Vagina (tissue), 2 donors: ENCODE results near the gene PRR5. TPM values are rescaled to one million over a fixed set of nuclear protein-coding genes. Genes with fewer than 3 reads are reported as not detected.

ENCODE experiments used
- DNase-seq, 2 donors: peaks; one replicate each; pipeline ENCODE4 v3.0.0-alpha.2; 2017; ENCODE audit errors: extremely low spot score in 2 of 2
- H3K27ac ChIP-seq: fragments of 200-600 bp; sonication (generic); one replicate; pipeline ENCODE4 v1.5.1; 2019
- H3K27me3 ChIP-seq: fragments of 200-600 bp; sonication (generic); one replicate; pipeline ENCODE4 v1.5.1; 2019
- H3K36me3 ChIP-seq, 2 donors: fragments of 200-600 bp; sonication (generic); one replicate each; pipeline ENCODE4 v1.5.1; 2017 to 2019
- H3K4me1 ChIP-seq: fragments of 200-600 bp; sonication (generic); one replicate; pipeline ENCODE4 v1.5.1; 2019
- H3K4me3 ChIP-seq, 2 donors: fragments of 200-600 bp; sonication (generic); 1 replicate in 1 of 2; 2 replicates in 1 of 2; pipeline ENCODE4 v1.5.1; 2016 to 2019
- H3K9me3 ChIP-seq: fragments of 200-600 bp; sonication (generic); one replicate; pipeline ENCODE4 v1.5.1; 2019
- CTCF ChIP-seq, 3 experiments: fragments of 450-650 bp in 2 of 3; fragments of 200-600 bp in 1 of 3; sonication (generic) in 1 of 3; IDR thresholded peaks; one replicate each; pipeline ENCODE4 v1.5.1; 2017 to 2019; ENCODE audit warnings: antibody characterized with exemption in 3 of 3, mild to moderate bottlenecking in 2 of 3, moderate library complexity in 2 of 3
- POLR2A ChIP-seq, 2 donors: fragments of 450-650 bp; IDR thresholded peaks; one replicate each; pipeline ENCODE4 v1.6.1; 2017; ENCODE audit warnings: antibody characterized with exemption in 2 of 2, mild to moderate bottlenecking in 2 of 2, moderate library complexity in 2 of 2
- POLR2AphosphoS5 ChIP-seq, 2 donors: sonication (generic); formaldehyde crosslinking; IDR thresholded peaks; one replicate each; pipeline ENCODE4 v1.9.0; 2017; ENCODE audit warnings: antibody characterized with exemption in 2 of 2, mild to moderate bottlenecking in 2 of 2, low read depth in 1 of 2; ENCODE audit not compliant: insufficient read depth in 1 of 2
- intact Hi-C: fragments of 100-400 bp; cut with DNase I; formaldehyde crosslinking; loops from one replicate; pipeline ENCODE4 v1.15.1; 2023
- total RNA-seq: library from RNA; depleted of rRNA; stranded (reverse); fragments of >200 nt; gene quantifications from one replicate; pipeline ENCODE4 v1.2.3, GENCODE V29; 2016

PRR5 gene
- total RNA-seq, 1 donor from 2014 or later, result 36.8 TPM

- TF ChIP-seq POLR2AphosphoS5 (IDR thresholded peaks at IDR 0.05; ENCODE audit: insufficient read depth in 1 of 2, low read depth in 1 of 2), result no peak
- TF ChIP-seq POLR2A (IDR thresholded peaks at IDR 0.05), result no peak
- TF ChIP-seq CTCF (IDR thresholded peaks at IDR 0.05), result no peak
- H3K27me3 ChIP-seq, result no peaks in the 10 kb centered on the region
- H3K4me1 ChIP-seq, result peaks cover 21% of the 10 kb centered on the region
- no peaks in the 10 kb centered on the region for H3K9me3 ChIP-seq
- H3K4me3 ChIP-seq, result no peak overlapping the region
- peaks cover 0 to 5% of the 10 kb centered on the region in 2 donors for H3K36me3 ChIP-seq
- DNase-seq, result no peak
- intact Hi-C loops, result no loop called here
- no peak overlapping the region for H3K27ac ChIP-seq
Observed at GRCh38 chr22:44724859-44725258, 22.9 kb downstream of the PRR5 start.

GRCh38 chr22:44726439-44726838, 24.4 kb downstream of the PRR5 start:
- H3K36me3 ChIP-seq, result peaks cover 0 to 5% of the 10 kb centered on the region in 2 donors
- no peaks in the 10 kb centered on the region for H3K9me3 ChIP-seq
- TF ChIP-seq CTCF (IDR thresholded peaks at IDR 0.05) (no peak), POLR2A (IDR thresholded peaks at IDR 0.05) (no peak), POLR2AphosphoS5 (IDR thresholded peaks at IDR 0.05; ENCODE audit: insufficient read depth in 1 of 2, low read depth in 1 of 2) (no peak)
- H3K27me3 ChIP-seq, result no peaks in the 10 kb centered on the region
- no peak for DNase-seq
- H3K4me3 ChIP-seq, result no peak overlapping the region
- peaks cover 28% of the 10 kb centered on the region for H3K4me1 ChIP-seq
- intact Hi-C loops, result no loop called here
- H3K27ac ChIP-seq, result no peak overlapping the region

- no peak overlapping the region for H3K4me3 ChIP-seq
- no peak for TF ChIP-seq POLR2A (IDR thresholded peaks at IDR 0.05)
- TF ChIP-seq POLR2AphosphoS5 (IDR thresholded peaks at IDR 0.05; ENCODE audit: insufficient read depth in 1 of 2, low read depth in 1 of 2), result no peak
- no peak for TF ChIP-seq CTCF (IDR thresholded peaks at IDR 0.05)
- no peaks in the 10 kb centered on the region for H3K27me3 ChIP-seq
- peaks cover 28% of the 10 kb centered on the region for H3K4me1 ChIP-seq
- intact Hi-C loops, result no loop called here
- no peak for DNase-seq
- peaks cover 0 to 5% of the 10 kb centered on the region in 2 donors for H3K36me3 ChIP-seq
- H3K9me3 ChIP-seq, result no peaks in the 10 kb centered on the region
- H3K27ac ChIP-seq, result no peak overlapping the region
Observed at GRCh38 chr22:44727148-44727547, 25.1 kb downstream of the PRR5 start.

GRCh38 chr22:44727709-44728108, 25.7 kb downstream of the PRR5 start:
- no peak for DNase-seq
- Histone ChIP-seq H3K27me3 (no peaks in the 10 kb centered on the region), H3K4me1 (peaks cover 28% of the 10 kb centered on the region), H3K4me3 (no peak overlapping the region), H3K9me3 (no peaks in the 10 kb centered on the region), H3K36me3 (peaks cover 0 to 5% of the 10 kb centered on the region in 2 donors), H3K27ac (peak overlapping the region; percentile 57)
- TF ChIP-seq CTCF (IDR thresholded peaks at IDR 0.05), result no peak
- no peak for TF ChIP-seq POLR2AphosphoS5 (IDR thresholded peaks at IDR 0.05; ENCODE audit: insufficient read depth in 1 of 2, low read depth in 1 of 2)
- no peak for TF ChIP-seq POLR2A (IDR thresholded peaks at IDR 0.05)
- intact Hi-C loops, result no loop called here

- DNase-seq, result no peak
- Histone ChIP-seq H3K9me3 (no peaks in the 10 kb centered on the region), H3K4me1 (peaks cover 28% of the 10 kb centered on the region), H3K36me3 (peaks cover 0 to 5% of the 10 kb centered on the region in 2 donors), H3K4me3 (peak overlapping the region; percentile 0 to 37), H3K27me3 (no peaks in the 10 kb centered on the region), H3K27ac (peak overlapping the region; percentile 57)
- TF ChIP-seq CTCF (IDR thresholded peaks at IDR 0.05), result no peak
- TF ChIP-seq POLR2AphosphoS5 (IDR thresholded peaks at IDR 0.05; ENCODE audit: insufficient read depth in 1 of 2, low read depth in 1 of 2), result no peak
- no peak for TF ChIP-seq POLR2A (IDR thresholded peaks at IDR 0.05)
- intact Hi-C loops, result no loop called here
Observed at GRCh38 chr22:44728761-44729324, 26.8 kb downstream of the PRR5 start.
